Thoracic aorta (tissue), 2 donors: ENCODE results near the gene BANK1. TPM values are rescaled to one million over a fixed set of nuclear protein-coding genes. Genes with fewer than 3 reads are reported as not detected.

Experiments used
- ATAC-seq: fragments of 150-250 bp; one replicate; pipeline ENCODE4 v1.8.0; 2017; ENCODE audit warnings: low read depth; ENCODE audit not compliant: insufficient number of reproducible peaks, low FRiP score
- DNase-seq: peaks from one replicate; pipeline ENCODE4 v3.0.0-alpha.2; 2020; ENCODE audit warnings: low spot score
- H3K27ac ChIP-seq, 2 donors: fragments of 200-600 bp; sonication (generic); 1 replicate in 1 of 2; 2 replicates in 1 of 2; pipeline ENCODE4 v1.5.1; 2016; ENCODE audit warnings: mild to moderate bottlenecking in 2 of 2, moderate library complexity in 2 of 2
- H3K27me3 ChIP-seq: fragments of 200-600 bp; sonication (generic); replicated peaks from 2 replicates; pipeline ENCODE4 v1.6.0; 2016; ENCODE audit warnings: mild to moderate bottlenecking; ENCODE audit not compliant: insufficient read depth
- H3K36me3 ChIP-seq: fragments of 200-600 bp; sonication (generic); one replicate; pipeline ENCODE4 v1.5.1; 2016
- H3K4me1 ChIP-seq, 2 donors: fragments of 200-600 bp; sonication (generic); 1 replicate in 1 of 2; 2 replicates in 1 of 2; pipeline versions ENCODE4 v1.5.1 to v1.6.0; 2016; ENCODE audit warnings: low read depth in 2 of 2, mild to moderate bottlenecking in 1 of 2; ENCODE audit not compliant: control insufficient read depth in 1 of 2
- H3K4me3 ChIP-seq: fragments of 200-600 bp; sonication (generic); 2 replicates; pipeline ENCODE4 v1.5.1; 2016; ENCODE audit warnings: mild to moderate bottlenecking
- H3K9me3 ChIP-seq: fragments of 200-600 bp; sonication (generic); 2 replicates; pipeline ENCODE4 v1.5.1; 2016
- total RNA-seq, 2 donors: library from RNA; depleted of rRNA; stranded (reverse); fragments of >200 nt; gene quantifications; one replicate each; pipeline versions ENCODE4 v1.1.0 to v1.2.3, GENCODE V29; 2016
- TF ChIP-seq, protein P1 (sequence below): fragments of 200-600 bp; sonication (generic); IDR thresholded peaks from one replicate; pipeline ENCODE4 v1.5.1; 2019; ENCODE audit warnings: antibody characterized with exemption

Gene BANK1
- total RNA-seq, 2 donors from 2014 or later: 0.85 to 1.1 TPM

- no peaks in the 10 kb centered on the region for H3K36me3 ChIP-seq
- no peaks in the 10 kb centered on the region for H3K9me3 ChIP-seq
- H3K27me3 ChIP-seq: no peaks in the 10 kb centered on the region
- DNase-seq: no peak
- TF ChIP-seq, protein P1, sequence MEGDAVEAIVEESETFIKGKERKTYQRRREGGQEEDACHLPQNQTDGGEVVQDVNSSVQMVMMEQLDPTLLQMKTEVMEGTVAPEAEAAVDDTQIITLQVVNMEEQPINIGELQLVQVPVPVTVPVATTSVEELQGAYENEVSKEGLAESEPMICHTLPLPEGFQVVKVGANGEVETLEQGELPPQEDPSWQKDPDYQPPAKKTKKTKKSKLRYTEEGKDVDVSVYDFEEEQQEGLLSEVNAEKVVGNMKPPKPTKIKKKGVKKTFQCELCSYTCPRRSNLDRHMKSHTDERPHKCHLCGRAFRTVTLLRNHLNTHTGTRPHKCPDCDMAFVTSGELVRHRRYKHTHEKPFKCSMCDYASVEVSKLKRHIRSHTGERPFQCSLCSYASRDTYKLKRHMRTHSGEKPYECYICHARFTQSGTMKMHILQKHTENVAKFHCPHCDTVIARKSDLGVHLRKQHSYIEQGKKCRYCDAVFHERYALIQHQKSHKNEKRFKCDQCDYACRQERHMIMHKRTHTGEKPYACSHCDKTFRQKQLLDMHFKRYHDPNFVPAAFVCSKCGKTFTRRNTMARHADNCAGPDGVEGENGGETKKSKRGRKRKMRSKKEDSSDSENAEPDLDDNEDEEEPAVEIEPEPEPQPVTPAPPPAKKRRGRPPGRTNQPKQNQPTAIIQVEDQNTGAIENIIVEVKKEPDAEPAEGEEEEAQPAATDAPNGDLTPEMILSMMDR: no peak
- no peak overlapping the region for H3K4me3 ChIP-seq
- peaks cover 0 to 7% of the 10 kb centered on the region in 2 donors for H3K4me1 ChIP-seq
- H3K27ac ChIP-seq: no peak overlapping the region
- no peak for ATAC-seq
These were observed 199.0 kb downstream of the BANK1 start for GRCh38 chr4:101989551-101989950.

DNA sequence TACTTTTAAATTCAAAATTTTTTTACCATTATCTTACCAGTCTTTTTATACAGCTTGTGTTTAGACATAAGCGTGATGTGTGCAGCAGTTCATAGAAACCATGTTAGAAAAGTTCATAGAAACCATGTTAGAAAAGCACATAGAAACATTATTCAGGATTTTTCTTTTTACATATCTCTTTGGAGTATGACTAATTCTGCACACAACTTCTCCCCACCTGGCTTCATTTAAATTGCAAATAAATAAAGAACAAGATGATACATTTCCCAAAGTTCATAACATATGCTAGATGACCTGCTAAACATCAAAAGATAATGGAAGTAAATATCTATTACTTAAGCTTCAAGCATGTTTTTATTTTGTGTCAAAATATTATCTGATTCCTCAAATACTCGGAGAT, 201.9 kb downstream of the BANK1 start:
- no peak for DNase-seq

DNA sequence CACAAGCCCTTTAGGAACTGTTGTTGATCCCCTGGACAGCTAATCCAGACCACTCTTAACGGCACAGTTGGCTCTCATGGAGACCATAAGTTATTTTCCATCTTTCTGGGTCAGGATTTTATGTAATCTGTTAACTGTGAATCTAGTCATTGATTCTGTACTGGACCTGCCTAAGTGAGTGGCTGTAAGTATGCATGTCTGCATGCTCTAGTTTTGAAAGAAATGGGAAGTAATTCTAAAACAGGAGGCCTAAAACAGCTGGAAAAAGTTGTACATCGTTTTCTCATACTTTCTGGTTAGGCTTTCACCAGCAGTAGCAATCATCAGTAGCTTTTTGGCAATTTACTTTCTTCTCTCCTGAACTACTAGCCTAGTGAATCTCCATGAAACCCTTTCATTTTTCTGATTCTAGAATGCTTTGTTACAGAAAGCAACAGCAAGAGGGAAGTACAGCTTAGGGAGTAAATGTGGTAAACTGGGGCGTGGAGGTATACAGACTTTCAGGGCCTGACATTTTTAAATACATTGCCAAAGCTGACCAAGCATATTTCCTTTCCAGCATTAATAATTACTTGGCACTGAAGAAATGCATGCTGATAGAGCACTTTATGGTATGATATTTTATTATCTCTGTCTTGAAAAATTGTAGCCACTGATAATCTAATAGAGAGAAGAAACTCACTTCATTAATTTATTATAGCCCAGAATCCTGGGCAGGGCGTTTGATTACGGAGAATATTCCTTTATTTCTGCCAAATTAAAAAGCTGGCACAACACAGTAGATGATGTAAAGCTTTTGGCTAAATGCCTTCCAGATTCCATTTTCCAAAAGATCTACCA, 202.7 kb downstream of the BANK1 start:
- H3K27ac ChIP-seq: no peak overlapping the region
- H3K4me1 ChIP-seq: peaks cover 0 to 7% of the 10 kb centered on the region in 2 donors
- H3K9me3 ChIP-seq: no peaks in the 10 kb centered on the region
- no peak overlapping the region for H3K4me3 ChIP-seq
- H3K36me3 ChIP-seq: no peaks in the 10 kb centered on the region
- H3K27me3 ChIP-seq: no peaks in the 10 kb centered on the region
- ATAC-seq (no peak), DNase-seq (no peak)
- TF ChIP-seq, protein P1: no peak

More for the DNA sequence above, 201.9 kb downstream of the BANK1 start:
- Histone ChIP-seq H3K9me3 (no peaks in the 10 kb centered on the region), H3K4me1 (peaks cover 0 to 7% of the 10 kb centered on the region in 2 donors), H3K27ac (no peak overlapping the region), H3K36me3 (no peaks in the 10 kb centered on the region), H3K27me3 (no peaks in the 10 kb centered on the region), H3K4me3 (no peak overlapping the region)
- TF ChIP-seq, protein P1: no peak
- no peak for ATAC-seq

GRCh38 chr4:101993842-101994775, 203.6 kb downstream of the BANK1 start:
- Histone ChIP-seq H3K4me3 (no peak overlapping the region), H3K27me3 (no peaks in the 10 kb centered on the region), H3K9me3 (no peaks in the 10 kb centered on the region), H3K4me1 (peaks cover 0 to 7% of the 10 kb centered on the region in 2 donors), H3K36me3 (no peaks in the 10 kb centered on the region), H3K27ac (no peak overlapping the region)
- TF ChIP-seq, protein P1: no peak
- no peak for ATAC-seq
- no peak for DNase-seq

GRCh38 chr4:102007959-102008425, 217.5 kb downstream of the BANK1 start:
- H3K4me3 ChIP-seq: no peak overlapping the region
- no peak overlapping the region for H3K27ac ChIP-seq
- no peaks in the 10 kb centered on the region for H3K9me3 ChIP-seq
- TF ChIP-seq, protein P1: no peak
- DNase-seq: no peak
- peaks cover 0 to 4% of the 10 kb centered on the region in 2 donors for H3K4me1 ChIP-seq
- H3K27me3 ChIP-seq: no peaks in the 10 kb centered on the region
- no peak for ATAC-seq
- no peaks in the 10 kb centered on the region for H3K36me3 ChIP-seq
